IPS-18a (cell line): ENCODE measurements around the gene FBXL15.

Experiments used
- H3K27ac ChIP-seq: one replicate; pipeline ENCODE4 v1.5.1; 2013; ENCODE audit warnings: low read length
- H3K27me3 ChIP-seq: one replicate; pipeline ENCODE4 v1.6.1; 2013; ENCODE audit warnings: mild to moderate bottlenecking, low read length; ENCODE audit not compliant: control insufficient read depth, insufficient read depth
- H3K36me3 ChIP-seq: one replicate; pipeline ENCODE4 v1.6.1; 2013; ENCODE audit warnings: low read depth, low read length; ENCODE audit not compliant: control insufficient read depth
- H3K4me1 ChIP-seq: one replicate; pipeline ENCODE4 v1.6.1; 2013; ENCODE audit warnings: low read depth, low read length; ENCODE audit not compliant: control insufficient read depth
- H3K4me3 ChIP-seq: one replicate; pipeline ENCODE4 v1.5.1; 2013; ENCODE audit warnings: low read length
- H3K9ac ChIP-seq: one replicate; pipeline ENCODE4 v1.6.1; 2013; ENCODE audit warnings: mild to moderate bottlenecking, low read length, moderate library complexity
- H3K9me3 ChIP-seq: one replicate; pipeline ENCODE4 v1.6.1; 2013; ENCODE audit warnings: low read depth, low read length; ENCODE audit not compliant: control insufficient read depth

The FBXL15 gene

GRCh38 chr10:102414749-102415148 lies 5.9 kb upstream of the FBXL15 start:
- peaks cover 38% of the 10 kb centered on the region for H3K27me3 ChIP-seq
- H3K9me3 ChIP-seq, result no peaks in the 10 kb centered on the region
- no peak overlapping the region for H3K27ac ChIP-seq
- H3K4me1 ChIP-seq, result peaks cover 12% of the 10 kb centered on the region
- no peak overlapping the region for H3K9ac ChIP-seq
- H3K4me3 ChIP-seq, result no peak overlapping the region
- no peaks in the 10 kb centered on the region for H3K36me3 ChIP-seq

GRCh38 chr10:102416283-102416682 lies 4.4 kb upstream of the FBXL15 start:
- Histone ChIP-seq H3K27ac (no peak overlapping the region), H3K27me3 (peaks cover 23% of the 10 kb centered on the region), H3K36me3 (no peaks in the 10 kb centered on the region), H3K4me1 (peaks cover 8% of the 10 kb centered on the region), H3K9me3 (no peaks in the 10 kb centered on the region), H3K9ac (no peak overlapping the region), H3K4me3 (no peak overlapping the region)

- Histone ChIP-seq H3K4me3 (no peak overlapping the region), H3K27me3 (peaks cover 19% of the 10 kb centered on the region), H3K9ac (no peak overlapping the region)
Measured at GRCh38 chr10:102416695-102417094, 3.9 kb upstream of the FBXL15 start.

GRCh38 chr10:102418622-102419268 lies 1.9 kb upstream of the FBXL15 start, which contains the start of gene PSD:
PSD (minus strand) TSS chr10:102418785; CDS start chr10:102417038, 1,747 bp downstream.
- Histone ChIP-seq H3K9me3 (no peaks in the 10 kb centered on the region), H3K27ac (no peak within 1 kb of the TSS), H3K4me3 (peak within 1 kb of the TSS; percentile 84), H3K4me1 (peaks cover 5% of the 10 kb centered on the region), H3K27me3 (peaks cover 14% of the 10 kb centered on the region), H3K36me3 (no peaks in the 10 kb centered on the region), H3K9ac (peak within 1 kb of the TSS; percentile 0)

More at GRCh38 chr10:102416695-102417094, 3.9 kb upstream of the FBXL15 start:
- H3K9me3 ChIP-seq, result no peaks in the 10 kb centered on the region
- no peaks in the 10 kb centered on the region for H3K36me3 ChIP-seq
- H3K27ac ChIP-seq, result no peak overlapping the region
- H3K4me1 ChIP-seq, result peaks cover 4% of the 10 kb centered on the region

GRCh38 chr10:102419269-102420180 lies 1.1 kb upstream of the FBXL15 start:
- Histone ChIP-seq H3K4me3 (peak overlapping the region; percentile 84), H3K36me3 (peaks cover 3% of the 10 kb centered on the region), H3K9ac (peak overlapping the region; percentile 0), H3K9me3 (no peaks in the 10 kb centered on the region), H3K27me3 (peaks cover 14% of the 10 kb centered on the region), H3K27ac (no peak overlapping the region), H3K4me1 (peaks cover 5% of the 10 kb centered on the region)

- peak overlapping the region; percentile 63 for H3K9ac ChIP-seq
- H3K9me3 ChIP-seq, result no peaks in the 10 kb centered on the region
- no peak overlapping the region for H3K27ac ChIP-seq
- H3K27me3 ChIP-seq, result peaks cover 14% of the 10 kb centered on the region
- peaks cover 5% of the 10 kb centered on the region for H3K4me1 ChIP-seq
- H3K36me3 ChIP-seq, result peaks cover 3% of the 10 kb centered on the region
- H3K4me3 ChIP-seq, result peak overlapping the region; percentile 84
Measured at GRCh38 chr10:102420181-102420713, 389 bp upstream of the FBXL15 start.

- H3K9me3 ChIP-seq, result no peaks in the 10 kb centered on the region
- H3K9ac ChIP-seq, result peak overlapping the region; percentile 63
- no peak overlapping the region for H3K27ac ChIP-seq
- peaks cover 3% of the 10 kb centered on the region for H3K36me3 ChIP-seq
- peaks cover 5% of the 10 kb centered on the region for H3K4me1 ChIP-seq
- peaks cover 14% of the 10 kb centered on the region for H3K27me3 ChIP-seq
- peak overlapping the region; percentile 84 for H3K4me3 ChIP-seq
Measured at GRCh38 chr10:102421507-102421756, 796 bp downstream of the FBXL15 start.

GRCh38 chr10:102421757-102422512 lies 1.3 kb downstream of the FBXL15 start:
- peaks cover 14% of the 10 kb centered on the region for H3K27me3 ChIP-seq
- peak overlapping the region; percentile 63 for H3K9ac ChIP-seq
- H3K27ac ChIP-seq, result no peak overlapping the region
- H3K4me3 ChIP-seq, result peak overlapping the region; percentile 84
- peaks cover 3% of the 10 kb centered on the region for H3K36me3 ChIP-seq
- H3K4me1 ChIP-seq, result peaks cover 5% of the 10 kb centered on the region
- no peaks in the 10 kb centered on the region for H3K9me3 ChIP-seq

- H3K9me3 ChIP-seq, result no peaks in the 10 kb centered on the region
- H3K27me3 ChIP-seq, result peaks cover 14% of the 10 kb centered on the region
- H3K4me3 ChIP-seq, result peak overlapping the region; percentile 84
- no peak overlapping the region for H3K27ac ChIP-seq
- no peak overlapping the region for H3K9ac ChIP-seq
- peaks cover 5% of the 10 kb centered on the region for H3K4me1 ChIP-seq
- peaks cover 3% of the 10 kb centered on the region for H3K36me3 ChIP-seq
Measured at GRCh38 chr10:102422545-102423129, 2.0 kb downstream of the FBXL15 start.

GRCh38 chr10:102423372-102423968 lies 2.8 kb downstream of the FBXL15 start:
- Histone ChIP-seq H3K36me3 (peaks cover 3% of the 10 kb centered on the region), H3K9me3 (no peaks in the 10 kb centered on the region), H3K4me3 (no peak overlapping the region), H3K27me3 (peaks cover 7% of the 10 kb centered on the region), H3K27ac (no peak overlapping the region), H3K4me1 (peaks cover 5% of the 10 kb centered on the region), H3K9ac (no peak overlapping the region)
